Caco-2 (cell line): Measurements from ENCODE around the gene MEGF11. TPM values are rescaled to one million over a fixed set of nuclear protein-coding genes. Genes with fewer than 3 reads are reported as not detected.

ENCODE experiments used
- BruUV-seq: library from RNA; stranded (reverse); fragments of 400-500 nt; replicated peaks from 2 replicates; lab custom pipeline; 2021; lab: Mats Ljungman, UMichigan
- CTCF ChIA-PET: fragments of 300-600 bp; sonication (Branson Sonifier 250); formaldehyde crosslinking; loops from one replicate; lab custom pipeline; 2022; ENCODE audit warnings: antibody characterized with exemption; lab: Charles Lee
- POLR2A ChIA-PET: fragments of 300-600 bp; sonication (Branson Sonifier 250); formaldehyde crosslinking; loops from one replicate; lab custom pipeline; 2022; ENCODE audit warnings: antibody characterized with exemption; lab: Charles Lee
- DNase-seq, 2 experiments: peaks; one replicate each; pipeline versions ENCODE4 v3.0.0 to v3.0.0-alpha.2; 2020 to 2022
- H3K27me3 ChIP-seq: replicated peaks from 2 replicates; pipeline ENCODE4 v1.6.0; 2011; ENCODE audit warnings: low read length; ENCODE audit not compliant: control insufficient read depth, insufficient read depth
- H3K36me3 ChIP-seq: 2 replicates; pipeline ENCODE4 v1.5.1; 2011; ENCODE audit warnings: low read length; ENCODE audit not compliant: control insufficient read depth, insufficient read depth
- H3K4me1 ChIP-seq: fragments of 250-450 bp; sonication (Bioruptor Pico); 2 replicates; pipeline ENCODE4 v1.5.1; 2020; ENCODE audit warnings: mild to moderate bottlenecking
- H3K4me3 ChIP-seq: 2 replicates; pipeline ENCODE4 v1.5.1; 2011; ENCODE audit warnings: low read depth, mild to moderate bottlenecking, control low read depth, low read length
- H3K9me3 ChIP-seq: fragments of 250-450 bp; sonication (Bioruptor Pico); 2 replicates; pipeline ENCODE4 v1.5.1; 2020; ENCODE audit warnings: mild to moderate bottlenecking, moderate library complexity
- H3K27ac Mint-ChIP-seq: one replicate; pipeline ENCODE4 v1.8.0; 2022; ENCODE audit warnings: mixed read lengths; ENCODE audit not compliant: unreplicated experiment
- H3K27me3 Mint-ChIP-seq: one replicate; pipeline ENCODE4 v1.8.0; 2022; ENCODE audit warnings: mixed read lengths; ENCODE audit not compliant: insufficient read depth, unreplicated experiment
- H3K36me3 Mint-ChIP-seq: one replicate; pipeline ENCODE4 v1.8.0; 2022; ENCODE audit warnings: mild to moderate bottlenecking, mixed read lengths; ENCODE audit not compliant: insufficient read depth, unreplicated experiment
- H3K4me1 Mint-ChIP-seq: one replicate; pipeline ENCODE4 v1.8.0; 2022; ENCODE audit warnings: low read depth, mixed read lengths; ENCODE audit not compliant: unreplicated experiment
- H3K4me3 Mint-ChIP-seq: one replicate; pipeline ENCODE4 v1.8.0; 2022; ENCODE audit warnings: mild to moderate bottlenecking, moderate library complexity, mixed read lengths; ENCODE audit not compliant: unreplicated experiment
- H3K9me3 Mint-ChIP-seq: one replicate; pipeline ENCODE4 v1.8.0; 2022; ENCODE audit warnings: mixed read lengths; ENCODE audit not compliant: unreplicated experiment
- intact Hi-C: fragments of 100-400 bp; cut with micrococcal nuclease; formaldehyde crosslinking; loops from one replicate; pipeline ENCODE4 v1.10.0; 2022; ENCODE audit not compliant: unreplicated experiment
- total RNA-seq: library from RNA; stranded (reverse); gene quantifications from 2 replicates; pipeline ENCODE4 v1.2.3, GENCODE V29; 2022
- TF ChIP-seq, protein P1 (sequence below), 2 experiments: fragments of 200-600 bp in 1 of 2; IDR thresholded peaks; 1 replicate in 1 of 2; 2 replicates in 1 of 2; pipeline versions ENCODE4 v1.5.1 to v1.8.0; 2011 to 2022; ENCODE audit warnings: antibody characterized with exemption in 1 of 2, control low read depth in 1 of 2, inconsistent platforms in 1 of 2, low read depth in 1 of 2, low read length in 1 of 2, mild to moderate bottlenecking in 1 of 2, moderate library complexity in 1 of 2; ENCODE audit not compliant: insufficient read depth in 1 of 2, severe bottlenecking in 1 of 2, unreplicated experiment in 1 of 2

The MEGF11 gene
- total RNA-seq, 1 experiment from 2014 or later = 0.66 TPM

DNA sequence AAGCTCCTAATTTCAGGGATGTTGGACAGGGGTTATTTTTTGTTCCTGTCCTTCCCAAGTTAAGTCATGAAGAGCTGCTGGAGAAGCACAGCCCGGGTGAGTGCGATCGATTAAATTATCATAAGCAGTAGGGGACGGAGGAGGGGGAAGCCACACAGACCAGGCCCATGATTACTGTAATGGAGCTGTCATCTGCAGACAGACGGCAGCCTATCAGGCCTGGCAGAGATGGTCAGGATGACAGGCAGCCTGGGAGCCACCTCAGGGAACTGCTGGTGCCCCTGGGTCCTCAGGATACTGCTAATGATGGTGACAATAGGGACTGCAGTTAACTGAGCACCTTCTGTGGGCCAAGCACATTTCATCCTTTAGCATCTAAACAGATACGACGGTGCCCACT lies 236.6 kb downstream of the MEGF11 start:
- H3K36me3 ChIP-seq = no peaks in the 10 kb centered on the region
- Mint-ChIP-seq H3K36me3 (peaks cover 5% of the 10 kb centered on the region), H3K4me1 (no peaks in the 10 kb centered on the region), H3K4me3 (no peak overlapping the region), H3K27ac (no peak overlapping the region), H3K9me3 (no peaks in the 10 kb centered on the region), H3K27me3 (peaks cover 8% of the 10 kb centered on the region)
- no peaks in the 10 kb centered on the region for H3K4me1 ChIP-seq
- intact Hi-C loops = no loop called here
- ChIA-PET POLR2A (interaction anchor here (0.7 kb wide), 1 partner anchor 19 kb away, joined by 11 read pairs; no protein-coding TSS in a partner anchor), CTCF (interaction anchor here (0.7 kb wide), 1 partner anchor 85 kb away, joined by 3 read pairs; no protein-coding TSS in a partner anchor)
- DNase-seq = no peak
- TF ChIP-seq, protein P1, sequence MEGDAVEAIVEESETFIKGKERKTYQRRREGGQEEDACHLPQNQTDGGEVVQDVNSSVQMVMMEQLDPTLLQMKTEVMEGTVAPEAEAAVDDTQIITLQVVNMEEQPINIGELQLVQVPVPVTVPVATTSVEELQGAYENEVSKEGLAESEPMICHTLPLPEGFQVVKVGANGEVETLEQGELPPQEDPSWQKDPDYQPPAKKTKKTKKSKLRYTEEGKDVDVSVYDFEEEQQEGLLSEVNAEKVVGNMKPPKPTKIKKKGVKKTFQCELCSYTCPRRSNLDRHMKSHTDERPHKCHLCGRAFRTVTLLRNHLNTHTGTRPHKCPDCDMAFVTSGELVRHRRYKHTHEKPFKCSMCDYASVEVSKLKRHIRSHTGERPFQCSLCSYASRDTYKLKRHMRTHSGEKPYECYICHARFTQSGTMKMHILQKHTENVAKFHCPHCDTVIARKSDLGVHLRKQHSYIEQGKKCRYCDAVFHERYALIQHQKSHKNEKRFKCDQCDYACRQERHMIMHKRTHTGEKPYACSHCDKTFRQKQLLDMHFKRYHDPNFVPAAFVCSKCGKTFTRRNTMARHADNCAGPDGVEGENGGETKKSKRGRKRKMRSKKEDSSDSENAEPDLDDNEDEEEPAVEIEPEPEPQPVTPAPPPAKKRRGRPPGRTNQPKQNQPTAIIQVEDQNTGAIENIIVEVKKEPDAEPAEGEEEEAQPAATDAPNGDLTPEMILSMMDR (IDR thresholded peaks at IDR 0.05; ENCODE audit: insufficient read depth in 1 of 2, low read depth in 1 of 2, low read length in 1 of 2, severe bottlenecking in 1 of 2, unreplicated experiment in 1 of 2) = no peak
- no peaks in the 10 kb centered on the region for H3K9me3 ChIP-seq
- H3K4me3 ChIP-seq = no peak overlapping the region
- BruUV-seq = no TSS peak
- H3K27me3 ChIP-seq = no peaks in the 10 kb centered on the region; the same call in 1 of the 2 replicates

- ChIA-PET CTCF (interaction anchor here (0.6 to 0.7 kb wide), 2 partner anchors 86 to 177 kb away, joined by 3 read pairs; no protein-coding TSS in a partner anchor), POLR2A (interaction anchor here (0.7 kb wide), 1 partner anchor 18 kb away, joined by 11 read pairs; no protein-coding TSS in a partner anchor)
Observed at GRCh38 chr15:66016199-66016598, 237.4 kb downstream of the MEGF11 start.

GRCh38 chr15:66014635-66015182 lies 238.8 kb downstream of the MEGF11 start:
- H3K4me3 ChIP-seq = no peak overlapping the region
- Mint-ChIP-seq H3K36me3 (no peaks in the 10 kb centered on the region), H3K27me3 (peaks cover 8% of the 10 kb centered on the region), H3K9me3 (no peaks in the 10 kb centered on the region), H3K4me3 (no peak overlapping the region), H3K4me1 (no peaks in the 10 kb centered on the region), H3K27ac (no peak overlapping the region)
- H3K4me1 ChIP-seq = no peaks in the 10 kb centered on the region
- H3K36me3 ChIP-seq = no peaks in the 10 kb centered on the region
- ChIA-PET POLR2A (no interaction called here), CTCF (no interaction called here)
- intact Hi-C loops = no loop called here
- DNase-seq = no peak
- no peaks in the 10 kb centered on the region for H3K9me3 ChIP-seq
- TF ChIP-seq, protein P1 (IDR thresholded peaks at IDR 0.05; ENCODE audit: insufficient read depth in 1 of 2, low read depth in 1 of 2, low read length in 1 of 2, severe bottlenecking in 1 of 2, unreplicated experiment in 1 of 2) = no peak
- H3K27me3 ChIP-seq = no peaks in the 10 kb centered on the region; the same call in 1 of the 2 replicates
- no TSS peak for BruUV-seq

More at GRCh38 chr15:66016199-66016598, 237.4 kb downstream of the MEGF11 start:
- no TSS peak for BruUV-seq
- Mint-ChIP-seq H3K36me3 (no peaks in the 10 kb centered on the region), H3K4me3 (no peak overlapping the region), H3K27me3 (peaks cover 8% of the 10 kb centered on the region), H3K9me3 (no peaks in the 10 kb centered on the region), H3K4me1 (no peaks in the 10 kb centered on the region), H3K27ac (no peak overlapping the region)
- Histone ChIP-seq H3K27me3 (no peaks in the 10 kb centered on the region; the same call in 1 of the 2 replicates), H3K4me3 (no peak overlapping the region), H3K4me1 (no peaks in the 10 kb centered on the region), H3K9me3 (no peaks in the 10 kb centered on the region), H3K36me3 (no peaks in the 10 kb centered on the region)
- TF ChIP-seq, protein P1 (IDR thresholded peaks at IDR 0.05; ENCODE audit: insufficient read depth in 1 of 2, low read depth in 1 of 2, low read length in 1 of 2, severe bottlenecking in 1 of 2, unreplicated experiment in 1 of 2) = no peak
- no peak for DNase-seq
- intact Hi-C loops = no loop called here
